Kidney capillary endothelial cell (primary cell): ENCODE measurements around the gene LSR.

Experiments
- DNase-seq: peaks from one replicate; pipeline ENCODE4 v3.0.0-alpha.2; 2018; ENCODE audit warnings: low spot score

The LSR gene

GRCh38 chr19:35248310-35249145, at the start of gene LSR:
LSR (plus strand) TSS chr19:35249002; CDS start chr19:35249023, 21 bp downstream.
- no peak for DNase-seq

- DNase-seq, result no peak
Observed at GRCh38 chr19:35199481-35199880, 49.3 kb upstream of the LSR start.

- no peak for DNase-seq
Observed at GRCh38 chr19:35202722-35203688, 45.8 kb upstream of the LSR start.

GRCh38 chr19:35204799-35205732, 43.7 kb upstream of the LSR start:
- no peak for DNase-seq

GRCh38 chr19:35205733-35206323, 43.0 kb upstream of the LSR start:
- no peak for DNase-seq

GRCh38 chr19:35206379-35206778, 42.4 kb upstream of the LSR start:
- DNase-seq, result no peak

- no peak for DNase-seq
Observed at GRCh38 chr19:35206855-35207254, 41.9 kb upstream of the LSR start.

- no peak for DNase-seq
Observed at GRCh38 chr19:35207391-35207871, 41.4 kb upstream of the LSR start.

GRCh38 chr19:35208121-35208520, 40.7 kb upstream of the LSR start:
- DNase-seq, result no peak

GRCh38 chr19:35209646-35210045, 39.2 kb upstream of the LSR start:
- no peak for DNase-seq

GRCh38 chr19:35211545-35212230, 37.1 kb upstream of the LSR start:
- peak; percentile 13 for DNase-seq

- no peak for DNase-seq
Observed at GRCh38 chr19:35212241-35212640, 36.6 kb upstream of the LSR start.

- DNase-seq, result peak; percentile 94
Observed at GRCh38 chr19:35213663-35214632, 34.9 kb upstream of the LSR start.

GRCh38 chr19:35214766-35215422, 33.9 kb upstream of the LSR start:
- no peak for DNase-seq

- no peak for DNase-seq
Observed at GRCh38 chr19:35216016-35216832, 32.6 kb upstream of the LSR start.

GRCh38 chr19:35216833-35217648, 31.8 kb upstream of the LSR start:
- no peak for DNase-seq

- no peak for DNase-seq
Observed at GRCh38 chr19:35217649-35217990, 31.2 kb upstream of the LSR start.
